Vagina (tissue), 2 donors: ENCODE results near the gene CFAP299.

Experiments used
- POLR2A ChIP-seq, 2 donors: fragments of 450-650 bp; IDR thresholded peaks; one replicate each; pipeline ENCODE4 v1.6.1; 2017; ENCODE audit warnings: antibody characterized with exemption in 2 of 2, mild to moderate bottlenecking in 2 of 2, moderate library complexity in 2 of 2
- TF ChIP-seq, protein P1 (sequence below), 3 experiments: fragments of 450-650 bp in 2 of 3; fragments of 200-600 bp in 1 of 3; sonication (generic) in 1 of 3; IDR thresholded peaks; one replicate each; pipeline ENCODE4 v1.5.1; 2017 to 2019; ENCODE audit warnings: antibody characterized with exemption in 3 of 3, mild to moderate bottlenecking in 2 of 3, moderate library complexity in 2 of 3

DNA sequence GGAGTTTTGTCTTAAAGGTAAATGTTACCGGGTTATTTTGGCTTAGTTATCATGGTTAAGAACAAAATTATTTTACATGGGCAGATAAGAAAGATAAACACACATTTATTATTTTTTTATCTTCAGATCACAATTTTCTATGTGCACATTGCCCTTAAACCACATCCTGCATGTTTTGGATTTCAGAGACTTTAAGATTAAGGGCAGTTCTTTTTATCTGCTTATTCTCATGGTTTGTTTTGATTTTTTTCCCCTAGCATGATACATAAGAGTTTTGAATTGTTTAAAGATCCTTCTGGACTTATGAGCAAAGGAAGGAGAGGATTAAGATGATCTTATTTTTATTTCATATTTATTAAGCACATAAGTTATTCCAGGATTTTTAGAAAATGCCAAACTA, 504.9 kb downstream of the CFAP299 start:
- TF ChIP-seq POLR2A (IDR thresholded peaks at IDR 0.05) = no peak
- TF ChIP-seq, protein P1, sequence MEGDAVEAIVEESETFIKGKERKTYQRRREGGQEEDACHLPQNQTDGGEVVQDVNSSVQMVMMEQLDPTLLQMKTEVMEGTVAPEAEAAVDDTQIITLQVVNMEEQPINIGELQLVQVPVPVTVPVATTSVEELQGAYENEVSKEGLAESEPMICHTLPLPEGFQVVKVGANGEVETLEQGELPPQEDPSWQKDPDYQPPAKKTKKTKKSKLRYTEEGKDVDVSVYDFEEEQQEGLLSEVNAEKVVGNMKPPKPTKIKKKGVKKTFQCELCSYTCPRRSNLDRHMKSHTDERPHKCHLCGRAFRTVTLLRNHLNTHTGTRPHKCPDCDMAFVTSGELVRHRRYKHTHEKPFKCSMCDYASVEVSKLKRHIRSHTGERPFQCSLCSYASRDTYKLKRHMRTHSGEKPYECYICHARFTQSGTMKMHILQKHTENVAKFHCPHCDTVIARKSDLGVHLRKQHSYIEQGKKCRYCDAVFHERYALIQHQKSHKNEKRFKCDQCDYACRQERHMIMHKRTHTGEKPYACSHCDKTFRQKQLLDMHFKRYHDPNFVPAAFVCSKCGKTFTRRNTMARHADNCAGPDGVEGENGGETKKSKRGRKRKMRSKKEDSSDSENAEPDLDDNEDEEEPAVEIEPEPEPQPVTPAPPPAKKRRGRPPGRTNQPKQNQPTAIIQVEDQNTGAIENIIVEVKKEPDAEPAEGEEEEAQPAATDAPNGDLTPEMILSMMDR (IDR thresholded peaks at IDR 0.05) = no peak
